Measurements from ENCODE around the gene PERCC1.

The PERCC1 gene

DNA sequence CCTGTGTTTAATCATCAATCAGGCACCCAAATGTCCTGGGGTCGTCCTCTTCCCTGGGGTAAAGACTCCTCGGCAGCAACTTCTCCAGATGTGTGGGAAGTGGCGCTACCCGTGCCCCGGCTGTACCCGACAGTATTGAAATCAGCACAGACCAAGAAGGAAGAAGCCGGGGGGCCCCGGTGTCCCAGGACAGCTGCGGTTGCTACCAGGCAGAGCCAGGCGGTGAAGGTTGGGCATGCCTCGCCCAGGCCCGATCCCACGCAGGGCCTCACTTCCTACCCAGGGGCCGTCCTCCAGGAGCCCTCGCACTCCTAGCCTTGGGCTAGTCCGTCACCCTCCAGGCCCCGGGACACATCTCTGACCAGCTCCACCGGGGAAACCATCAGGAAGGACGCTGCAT, 22.4 kb downstream of the PERCC1 start:
- TF ChIP-seq, protein P1, sequence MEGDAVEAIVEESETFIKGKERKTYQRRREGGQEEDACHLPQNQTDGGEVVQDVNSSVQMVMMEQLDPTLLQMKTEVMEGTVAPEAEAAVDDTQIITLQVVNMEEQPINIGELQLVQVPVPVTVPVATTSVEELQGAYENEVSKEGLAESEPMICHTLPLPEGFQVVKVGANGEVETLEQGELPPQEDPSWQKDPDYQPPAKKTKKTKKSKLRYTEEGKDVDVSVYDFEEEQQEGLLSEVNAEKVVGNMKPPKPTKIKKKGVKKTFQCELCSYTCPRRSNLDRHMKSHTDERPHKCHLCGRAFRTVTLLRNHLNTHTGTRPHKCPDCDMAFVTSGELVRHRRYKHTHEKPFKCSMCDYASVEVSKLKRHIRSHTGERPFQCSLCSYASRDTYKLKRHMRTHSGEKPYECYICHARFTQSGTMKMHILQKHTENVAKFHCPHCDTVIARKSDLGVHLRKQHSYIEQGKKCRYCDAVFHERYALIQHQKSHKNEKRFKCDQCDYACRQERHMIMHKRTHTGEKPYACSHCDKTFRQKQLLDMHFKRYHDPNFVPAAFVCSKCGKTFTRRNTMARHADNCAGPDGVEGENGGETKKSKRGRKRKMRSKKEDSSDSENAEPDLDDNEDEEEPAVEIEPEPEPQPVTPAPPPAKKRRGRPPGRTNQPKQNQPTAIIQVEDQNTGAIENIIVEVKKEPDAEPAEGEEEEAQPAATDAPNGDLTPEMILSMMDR (IDR thresholded peaks at IDR 0.05; ENCODE audit: low read depth, low read length): no peak
- DNase-seq (ENCODE audit: extremely low read depth, low read depth): no peak

DNA sequence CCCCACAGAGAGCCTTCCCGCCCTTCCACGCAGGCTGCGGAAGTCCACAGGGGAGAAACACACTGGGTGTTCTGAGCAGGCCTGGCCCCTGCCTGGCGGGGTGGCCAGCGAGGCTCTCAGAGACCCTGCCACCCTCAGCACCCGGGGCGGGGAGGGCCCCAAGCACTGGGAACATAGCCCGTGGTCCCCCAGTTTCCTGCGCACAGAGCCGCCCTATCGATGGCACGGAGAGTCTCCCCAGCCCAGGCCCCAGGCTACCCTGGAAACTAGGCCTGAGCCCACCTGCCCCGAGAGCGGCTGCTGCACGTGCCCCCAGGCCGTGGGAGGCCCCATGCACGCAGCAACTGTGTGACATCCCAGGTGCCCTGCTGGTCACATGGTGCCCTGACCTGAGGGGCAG, 23.7 kb downstream of the PERCC1 start:
- TF ChIP-seq, protein P1 (IDR thresholded peaks at IDR 0.05; ENCODE audit: low read depth, low read length): no peak
- no peak for DNase-seq (ENCODE audit: extremely low read depth, low read depth)

DNA sequence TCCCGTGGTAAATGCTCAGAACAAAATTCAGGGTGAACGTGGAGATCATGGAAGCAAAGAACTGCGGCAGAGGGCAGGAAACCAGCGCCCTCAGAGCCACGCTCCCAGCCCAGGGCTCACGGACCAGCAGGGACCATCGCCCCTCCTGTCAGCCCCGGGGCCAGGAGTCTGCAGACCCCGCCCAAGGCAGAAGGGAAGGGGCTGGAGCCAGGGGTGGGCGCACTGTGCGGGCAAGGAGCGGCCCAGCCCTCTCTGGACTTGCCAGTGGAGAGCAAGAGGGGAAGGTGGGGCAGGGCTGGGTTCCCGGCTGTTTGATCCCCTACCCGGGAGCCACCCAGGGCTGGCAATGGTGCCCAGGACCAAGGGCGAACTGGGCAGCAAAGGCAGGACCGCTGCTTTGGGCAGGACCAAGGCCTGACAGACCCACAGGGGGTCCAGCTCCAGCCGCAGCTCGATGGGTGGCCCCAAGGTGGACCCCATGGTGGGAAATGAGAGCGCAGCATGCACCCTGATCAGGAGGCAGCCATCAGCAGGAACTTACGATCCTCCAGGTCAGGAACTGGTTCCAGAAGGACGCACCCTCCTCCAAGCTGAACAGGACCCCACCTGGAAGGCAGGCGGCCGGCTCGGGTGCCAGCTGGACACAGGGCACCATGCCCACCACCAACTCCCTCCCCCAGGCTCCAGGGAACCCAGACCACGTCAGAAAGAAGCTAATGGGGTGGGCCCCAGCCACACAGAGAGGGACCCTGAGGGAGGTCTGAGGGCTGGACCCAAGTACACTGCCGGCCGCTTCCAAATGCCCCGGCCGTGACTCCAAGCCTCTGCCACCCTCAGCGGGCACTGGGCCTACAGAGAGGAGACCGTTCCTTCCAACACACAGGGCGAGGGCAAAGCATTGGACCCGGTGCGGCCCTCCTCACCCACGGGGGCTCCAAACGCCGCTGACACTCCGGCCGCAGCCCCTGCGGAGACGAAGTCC, 24.6 kb downstream of the PERCC1 start:
- TF ChIP-seq, protein P1 (IDR thresholded peaks at IDR 0.05; ENCODE audit: low read depth, low read length): no peak

DNA sequence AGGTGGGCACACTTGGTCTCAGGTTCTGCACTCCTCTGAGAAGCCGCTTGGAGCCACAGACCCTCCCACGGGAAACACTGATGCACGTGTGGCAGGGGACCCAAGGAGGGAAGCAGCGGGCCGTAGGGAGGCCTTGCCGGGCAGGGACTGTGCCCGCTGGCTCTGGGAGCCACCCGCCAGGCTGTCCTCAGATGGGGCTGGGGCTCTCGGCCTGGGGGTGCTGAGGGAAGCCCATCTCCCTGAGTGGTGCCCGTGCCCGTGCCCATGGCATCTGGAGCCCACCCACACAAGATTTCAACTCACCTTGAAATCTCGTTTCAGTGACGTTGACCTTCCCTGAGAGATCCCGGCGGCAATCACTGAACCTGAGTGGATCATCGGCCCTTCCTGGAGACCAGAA, 26.1 kb downstream of the PERCC1 start:
- no peak for DNase-seq (ENCODE audit: extremely low read depth, low read depth)
- TF ChIP-seq, protein P1 (IDR thresholded peaks at IDR 0.05; ENCODE audit: low read depth, low read length): no peak

More for the DNA sequence above, 24.6 kb downstream of the PERCC1 start:
- DNase-seq (ENCODE audit: extremely low read depth, low read depth): no peak

DNA sequence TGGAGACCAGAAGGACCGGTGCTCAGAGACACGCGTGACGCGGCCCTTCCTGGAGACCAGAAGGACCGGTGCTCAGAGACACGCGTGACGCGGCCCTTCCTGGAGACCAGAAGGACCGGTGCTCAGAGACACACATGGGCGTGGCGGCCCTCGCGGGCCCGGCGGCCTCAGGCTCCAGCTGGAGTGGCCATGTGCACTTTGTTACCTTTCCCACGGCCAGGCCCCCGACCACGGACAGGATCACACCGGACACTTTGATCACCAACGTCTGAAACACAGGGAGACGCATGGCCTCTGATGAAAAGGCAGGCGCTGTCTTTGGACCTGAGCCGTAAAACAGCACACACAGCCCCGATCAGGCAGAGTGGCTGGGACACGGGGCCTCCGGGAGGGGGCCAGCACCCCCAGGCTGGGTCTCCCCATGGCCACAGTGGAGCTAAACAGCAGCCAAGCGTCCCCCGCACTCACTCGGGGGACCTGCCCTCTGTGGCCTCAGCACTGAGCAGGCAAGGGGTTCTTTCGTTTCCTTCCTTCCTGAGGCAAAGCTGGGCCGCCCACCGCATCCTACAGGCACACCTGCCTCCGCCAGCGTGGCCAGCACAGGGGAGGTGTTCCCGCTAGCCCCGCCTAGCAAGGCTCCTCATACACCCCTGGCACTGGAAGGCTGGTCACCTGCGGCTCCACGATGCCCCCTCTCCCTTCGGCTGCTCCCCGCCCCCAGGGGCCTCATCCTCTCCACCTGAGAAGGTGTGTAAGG, 26.8 kb downstream of the PERCC1 start:
- TF ChIP-seq, protein P1 (IDR thresholded peaks at IDR 0.05; ENCODE audit: low read depth, low read length): no peak
- DNase-seq (ENCODE audit: extremely low read depth, low read depth): no peak

DNA sequence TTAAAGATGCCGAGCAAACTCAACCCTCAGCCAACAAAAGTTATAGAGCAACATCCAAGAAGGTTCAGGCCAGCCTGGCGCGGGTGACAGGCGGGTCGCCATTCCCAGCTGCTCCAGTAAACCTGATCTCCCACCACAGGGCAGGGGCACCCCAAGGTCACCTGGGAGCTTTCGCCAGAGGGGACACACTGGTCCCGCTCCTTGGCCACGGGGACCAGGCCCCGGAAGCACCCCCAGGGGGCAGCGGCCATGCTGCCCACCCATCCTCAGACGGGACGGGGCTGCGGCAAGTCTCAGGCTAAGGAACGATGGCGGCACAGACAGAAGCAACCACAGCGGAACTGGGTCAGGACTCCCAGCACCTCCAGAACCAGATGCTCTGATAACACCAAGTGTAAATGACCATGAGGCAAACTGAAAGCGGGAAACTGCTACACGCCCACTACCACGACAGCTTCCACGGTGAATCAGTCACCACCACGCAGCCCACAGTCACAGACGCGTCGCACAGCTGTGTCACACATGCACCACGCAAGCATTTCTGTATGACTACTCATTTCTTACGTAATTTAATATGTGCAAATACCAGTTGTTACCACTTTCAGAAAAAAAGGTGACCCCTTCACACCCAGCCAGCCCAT, 27.6 kb downstream of the PERCC1 start:
- TF ChIP-seq, protein P1 (IDR thresholded peaks at IDR 0.05; ENCODE audit: low read depth, low read length): no peak
- no peak for DNase-seq (ENCODE audit: extremely low read depth, low read depth)
